H1 (cell line): ENCODE measurements around the gene ERO1B. TPM values are rescaled to one million over a fixed set of nuclear protein-coding genes. Genes with fewer than 3 reads are reported as not detected.

Source experiments
- CTCF ChIA-PET: fragments of 300-600 bp; sonication (Branson Sonifier 250); formaldehyde crosslinking; loops from one replicate; lab custom pipeline; 2021; ENCODE audit not compliant: partially characterized antibody; lab: Charles Lee
- POLR2A ChIA-PET: fragments of 300-600 bp; sonication (Branson Sonifier 250); formaldehyde crosslinking; loops from one replicate; lab custom pipeline; 2021; ENCODE audit warnings: inconsistent platforms; ENCODE audit not compliant: partially characterized antibody; lab: Charles Lee
- DNase-seq, 2 experiments: peaks; one replicate each; pipeline versions ENCODE4 v3.0.0 to v3.0.0-alpha.2; 2010 to 2022; ENCODE audit warnings: low spot score in 2 of 2, low read depth in 1 of 2, mixed read lengths in 1 of 2
- FAIRE-seq: peaks from 2 replicates; lab custom pipeline; 2011; peaks lifted over from hg19 to GRCh38; lab: Jason Lieb, UNC
- H2AFZ ChIP-seq: 2 replicates; pipeline ENCODE4 v1.8.1; 2012; ENCODE audit warnings: low read length, inconsistent platforms
- H2AK5ac ChIP-seq: 2 replicates; pipeline ENCODE4 v1.6.1; 2013; ENCODE audit warnings: low read depth, low read length
- H2BK120ac ChIP-seq: replicated peaks from 2 replicates; pipeline ENCODE3; 2013; ENCODE audit warnings: low read depth, low read length, inconsistent platforms
- H2BK12ac ChIP-seq: 2 replicates; pipeline ENCODE4 v1.6.1; 2013; ENCODE audit warnings: low read depth, low read length
- H2BK15ac ChIP-seq: 2 replicates; pipeline ENCODE4 v1.6.1; 2013; ENCODE audit warnings: low read length
- H2BK20ac ChIP-seq: 2 replicates; pipeline ENCODE4 v1.6.1; 2013; ENCODE audit warnings: low read length
- H2BK5ac ChIP-seq: 2 replicates; pipeline ENCODE4 v1.6.1; 2013; ENCODE audit warnings: low read depth, low read length
- H3K14ac ChIP-seq: 2 replicates; pipeline ENCODE4 v1.6.1; 2013; ENCODE audit warnings: inconsistent platforms; ENCODE audit not compliant: insufficient read length
- H3K18ac ChIP-seq: 2 replicates; pipeline ENCODE4 v1.6.1; 2013; ENCODE audit warnings: low read length; ENCODE audit errors: extremely low read depth
- H3K23ac ChIP-seq: 2 replicates; pipeline ENCODE4 v1.6.1; 2013; ENCODE audit warnings: inconsistent platforms; ENCODE audit not compliant: insufficient read length
- H3K23me2 ChIP-seq: 2 replicates; pipeline ENCODE4 v1.6.1; 2013; ENCODE audit warnings: low read depth, low read length
- H3K27ac ChIP-seq: 2 replicates; pipeline ENCODE4 v1.6.1; 2011; ENCODE audit warnings: low read depth, low read length, inconsistent platforms
- H3K27me3 ChIP-seq, 4 experiments: replicated peaks in 1 of 4; 1 replicate in 1 of 4; 2 replicates in 3 of 4; pipeline versions ENCODE4 v1.6.1 to v1.8.1; 2011 to 2013; ENCODE audit warnings: low read length in 3 of 4, mild to moderate bottlenecking in 3 of 4, inconsistent platforms in 2 of 4, mixed read lengths in 2 of 4, moderate library complexity in 1 of 4; ENCODE audit not compliant: control insufficient read depth in 3 of 4, insufficient read depth in 3 of 4; ENCODE audit errors: extremely low read depth in 1 of 4
- H3K36me3 ChIP-seq, 4 experiments: 2 replicates each; pipeline versions ENCODE4 v1.6.1 to v1.8.1; 2011 to 2013; ENCODE audit warnings: mild to moderate bottlenecking in 4 of 4, low read length in 3 of 4, moderate library complexity in 2 of 4, control low read depth in 1 of 4, inconsistent platforms in 1 of 4; ENCODE audit not compliant: insufficient read depth in 4 of 4, control insufficient read depth in 2 of 4
- H3K4ac ChIP-seq: replicated peaks from 2 replicates; pipeline ENCODE3; 2013; ENCODE audit warnings: low read length, low read depth, mixed read lengths, inconsistent platforms; ENCODE audit not compliant: insufficient read length
- H3K4me1 ChIP-seq, 4 experiments: replicated peaks in 1 of 4; 1 replicate in 1 of 4; 2 replicates in 3 of 4; pipeline versions ENCODE4 v1.6.1 to v1.8.1; 2011 to 2013; ENCODE audit warnings: low read length in 3 of 4, inconsistent platforms in 2 of 4, mixed read lengths in 1 of 4; ENCODE audit not compliant: insufficient read depth in 4 of 4, control insufficient read depth in 3 of 4
- H3K4me2 ChIP-seq, 2 experiments: 2 replicates each; pipeline versions ENCODE4 v1.6.1 to v1.8.1; 2011 to 2013; ENCODE audit warnings: low read depth in 2 of 2, low read length in 2 of 2, control low read depth in 1 of 2, inconsistent platforms in 1 of 2, mild to moderate bottlenecking in 1 of 2; ENCODE audit not compliant: insufficient read depth in 1 of 2
- H3K4me3 ChIP-seq, 4 experiments: fragments of 200-600, 300-600 bp in 1 of 4; sonication (generic), shearing (Covaris generic), sonication (Bioruptor Twin) in 1 of 4; 2 replicates each; pipeline versions ENCODE4 v1.5.1 to v1.8.1; 2011 to 2016; ENCODE audit warnings: low read length in 4 of 4, low read depth in 3 of 4, control low read depth in 2 of 4, inconsistent platforms in 2 of 4, mild to moderate bottlenecking in 2 of 4, mixed read lengths in 1 of 4, moderate library complexity in 1 of 4; ENCODE audit not compliant: insufficient read depth in 2 of 4; ENCODE audit errors: extremely low read depth in 1 of 4
- H3K56ac ChIP-seq: replicated peaks from 2 replicates; pipeline ENCODE3; 2013; ENCODE audit warnings: low read depth, mild to moderate bottlenecking, mixed read lengths, low read length, inconsistent platforms; ENCODE audit not compliant: insufficient read length
- H3K79me1 ChIP-seq: 2 replicates; pipeline ENCODE4 v1.6.1; 2013; ENCODE audit warnings: low read depth, low read length, control low read depth
- H3K79me2 ChIP-seq, 2 experiments: 2 replicates each; pipeline versions ENCODE4 v1.6.1 to v1.8.1; 2012 to 2013; ENCODE audit warnings: low read length in 2 of 2, mild to moderate bottlenecking in 2 of 2, inconsistent platforms in 1 of 2; ENCODE audit not compliant: insufficient read depth in 2 of 2, control insufficient read depth in 1 of 2
- H3K9ac ChIP-seq, 4 experiments: replicated peaks in 1 of 4; 1 replicate in 1 of 4; 2 replicates in 3 of 4; pipeline versions ENCODE4 v1.6.1 to v1.8.1; 2011 to 2013; ENCODE audit warnings: low read depth in 3 of 4, low read length in 3 of 4, control low read depth in 2 of 4, mild to moderate bottlenecking in 2 of 4, moderate library complexity in 2 of 4, inconsistent platforms in 1 of 4; ENCODE audit errors: extremely low read depth in 1 of 4
- H3K9me3 ChIP-seq, 2 experiments: 2 replicates each; pipeline versions ENCODE4 v1.6.1 to v1.8.1; 2012 to 2013; ENCODE audit warnings: mild to moderate bottlenecking in 2 of 2, moderate library complexity in 2 of 2, control low read depth in 1 of 2, inconsistent platforms in 1 of 2, low read depth in 1 of 2, low read length in 1 of 2, mixed read lengths in 1 of 2; ENCODE audit not compliant: insufficient read depth in 2 of 2
- H4K20me1 ChIP-seq, 2 experiments: replicated peaks in 1 of 2; 2 replicates each; pipeline versions ENCODE3 to v1.8.1; 2011 to 2013; ENCODE audit warnings: inconsistent platforms in 2 of 2, low read length in 2 of 2, mild to moderate bottlenecking in 1 of 2; ENCODE audit not compliant: insufficient read depth in 2 of 2, control insufficient read depth in 1 of 2
- H4K5ac ChIP-seq: 2 replicates; pipeline ENCODE4 v1.6.1; 2013; ENCODE audit warnings: low read length, low read depth, mixed read lengths, inconsistent platforms; ENCODE audit not compliant: insufficient read length
- H4K8ac ChIP-seq: 2 replicates; pipeline ENCODE4 v1.8.0; 2013; ENCODE audit warnings: mild to moderate bottlenecking, moderate library complexity, low read length, inconsistent platforms; ENCODE audit not compliant: insufficient read depth; ENCODE audit errors: extremely low read depth
- H4K91ac ChIP-seq: replicated peaks from 2 replicates; pipeline ENCODE3; 2013; ENCODE audit warnings: low read length, mixed read lengths, inconsistent platforms; ENCODE audit not compliant: insufficient read length
- CHD2 ChIP-seq: IDR thresholded peaks from 2 replicates; pipeline ENCODE4 v1.6.1; 2012; ENCODE audit warnings: low read length, improper control_type of control experiment
- CTBP2 ChIP-seq: IDR thresholded peaks from 2 replicates; pipeline ENCODE4 v1.7.0; 2011; ENCODE audit warnings: borderline replicate concordance, mild to moderate bottlenecking, moderate library complexity, mixed read lengths, low read length; ENCODE audit not compliant: insufficient read depth, insufficient read length
- EGR1 ChIP-seq: IDR thresholded peaks from 2 replicates; pipeline ENCODE4 v1.6.1; 2011; ENCODE audit warnings: low read depth, low read length, borderline replicate concordance
- EZH2 ChIP-seq: fragments of 200-600 bp; sonication (generic); IDR thresholded peaks from 2 replicates; pipeline ENCODE4 v1.7.1; 2012; ENCODE audit warnings: low read depth, mild to moderate bottlenecking, moderate library complexity, low read length, inconsistent platforms; ENCODE audit not compliant: severe bottlenecking
- KDM1A ChIP-seq: fragments of 200-600, 300-600 bp; sonication (generic); IDR thresholded peaks from 2 replicates; pipeline ENCODE4 v1.7.1; 2016; ENCODE audit warnings: mild to moderate bottlenecking, low read length, borderline replicate concordance
- KDM4A ChIP-seq: IDR thresholded peaks from one replicate; pipeline ENCODE4 v1.7.1; 2012; ENCODE audit warnings: low read depth, mild to moderate bottlenecking, moderate library complexity, low read length, inconsistent platforms; ENCODE audit not compliant: severe bottlenecking
- POLR2A ChIP-seq, 2 experiments: IDR thresholded peaks; 1 replicate in 1 of 2; 2 replicates in 1 of 2; pipeline ENCODE4 v1.6.1; 2011; ENCODE audit warnings: low read depth in 2 of 2, low read length in 2 of 2, mild to moderate bottlenecking in 2 of 2; ENCODE audit errors: control extremely low read depth in 1 of 2
- POLR2AphosphoS5 ChIP-seq: IDR thresholded peaks from 2 replicates; pipeline ENCODE4 v1.6.1; 2011; ENCODE audit warnings: low read depth, low read length
- RXRA ChIP-seq: IDR thresholded peaks from 2 replicates; pipeline ENCODE4 v1.6.1; 2011; ENCODE audit warnings: low read depth, mild to moderate bottlenecking, low read length, moderate library complexity; ENCODE audit not compliant: insufficient read depth
- SIRT6 ChIP-seq: IDR thresholded peaks from one replicate; pipeline ENCODE4 v1.7.1; 2012; ENCODE audit warnings: low read length, inconsistent platforms
- SP4 ChIP-seq: IDR thresholded peaks from 2 replicates; pipeline ENCODE4 v1.6.1; 2012; ENCODE audit warnings: low read length, inconsistent platforms
- WGBS, 2 experiments: shearing (Covaris generic) in 1 of 2; methylation state at CpG; one replicate each; pipeline versions ENCODE4 v1.1.6 to v1.1.7; 2013 to 2015; ENCODE audit warnings: low lambda C conversion rate in 2 of 2, mixed read lengths in 2 of 2, inconsistent platforms in 1 of 2, low coverage in 1 of 2, missing lambda C conversion rate in 1 of 2; ENCODE audit not compliant: insufficient replicate concordance in 2 of 2, insufficient coverage in 1 of 2, insufficient read length in 1 of 2; ENCODE audit errors: extremely low coverage in 1 of 2, missing lambda C conversion rate in 1 of 2; 5-methylcytosine and 5-hydroxymethylcytosine counted together
- polyA plus RNA-seq, 7 experiments: library from polyadenylated mRNA; depleted of rRNA in 3 of 7; stranded (reverse) in 5 of 7; unstranded in 2 of 7; fragments of >200 nt in 5 of 7; fragments of 200-250 nt in 2 of 7; gene quantifications; 1 replicate in 5 of 7; 2 replicates in 1 of 7; 4 replicates in 1 of 7; pipeline versions ENCODE4 v1.2.1 to v1.2.3, GENCODE V29; 2011 to 2013; ENCODE audit warnings: missing spikeins in 2 of 7, mixed read lengths in 2 of 7
- total RNA-seq: library from RNA; stranded (reverse); fragmentation: NEBNext Ultra II Directional; extraction: Animal tissue kit (Norgen Biotek cat#: 25700); gene quantifications from 2 replicates; pipeline ENCODE4 v1.2.1, GENCODE V29; 2021

The ERO1B gene
- total and polyA plus RNA-seq, 2 of the 8 experiments (the other 6 are each of a cell fraction or from before 2014, with no cell fraction given) = 0.74 to 5.6 TPM

DNA sequence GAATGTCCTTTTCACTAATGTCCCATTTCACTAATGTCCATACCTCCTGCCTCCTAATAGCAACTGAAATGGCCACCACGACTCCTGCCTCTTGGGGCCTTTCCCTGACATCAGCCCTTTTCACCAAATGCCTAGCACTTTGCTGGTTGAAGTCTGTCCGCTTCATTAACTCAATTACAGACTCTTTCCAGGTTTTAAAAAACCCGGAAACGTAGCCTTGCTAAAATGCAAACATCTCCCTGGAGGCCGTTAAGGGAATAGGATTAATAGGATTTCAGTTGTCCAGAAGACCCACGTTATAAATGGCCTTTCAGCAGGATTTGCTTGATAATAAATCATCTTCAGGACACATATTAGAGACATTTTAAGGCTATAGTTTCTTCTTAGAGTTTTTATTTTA, 25.7 kb upstream of the ERO1B start:
- Histone ChIP-seq H3K27me3 (no peaks in the 10 kb centered on the region), H3K79me1 (no peaks in the 10 kb centered on the region), H3K4ac (no peak overlapping the region), H3K18ac (no peak overlapping the region), H3K23me2 (no peaks in the 10 kb centered on the region), H3K56ac (no peak overlapping the region), H4K5ac (no peak overlapping the region), H3K23ac (no peak overlapping the region), H3K9ac (no peak overlapping the region), H3K9me3 (no peaks in the 10 kb centered on the region), H3K79me2 (no peaks in the 10 kb centered on the region), H2BK120ac (no peak overlapping the region), H2BK12ac (no peak overlapping the region), H2AFZ (0 out of 2 replicates have a peak overlapping the region, but pooled peaks have one; percentile 38), H4K8ac (no peak overlapping the region), H2BK5ac (no peak overlapping the region), H3K4me3 (no peak overlapping the region), H4K91ac (no peak overlapping the region), H3K4me2 (no peak overlapping the region), H3K36me3 (no peaks in the 10 kb centered on the region), H3K27ac (no peak overlapping the region), H2BK15ac (no peak overlapping the region), H3K14ac (no peak overlapping the region), H2AK5ac (no peak overlapping the region), H2BK20ac (no peak overlapping the region), H3K4me1 (no peaks in the 10 kb centered on the region), H4K20me1 (no peaks in the 10 kb centered on the region)
- CTCF ChIA-PET = no interaction called here
- POLR2A ChIA-PET = no interaction called here
- 89% methylated on average over 6 of the region's 6 CpGs; no CpG with 5 or more reads in 1 of the 2 experiments for WGBS, 2 experiments
- FAIRE-seq (no peak), DNase-seq (no peak)
- TF ChIP-seq SIRT6 = no peak
- TF ChIP-seq RXRA = no peak
- TF ChIP-seq POLR2AphosphoS5 = no peak
- TF ChIP-seq KDM4A = no peak
- no peak for TF ChIP-seq KDM1A
- no peak for TF ChIP-seq POLR2A (IDR thresholded peaks at IDR 0.05; ENCODE audit: control extremely low read depth in 1 of 2, low read depth in 2 of 2, low read length in 2 of 2)
- TF ChIP-seq CHD2 = no peak
- no peak for TF ChIP-seq CTBP2
- TF ChIP-seq SP4 = no peak
- TF ChIP-seq EZH2 = no peak
- TF ChIP-seq EGR1 = no peak
